GM23338 (cell line): Measurements from ENCODE around the gene ZFR. TPM values are rescaled to one million over a fixed set of nuclear protein-coding genes. Genes with fewer than 3 reads are reported as not detected.

ENCODE experiments used
- ATAC-seq: fragments of 200-7000 bp; cut with Tn5 transposase; 3 replicates; pipeline ENCODE4 v1.9.1; 2020
- DNase-seq: peaks from one replicate; pipeline ENCODE4 v3.0.0-alpha.2; 2015; ENCODE audit warnings: low spot score
- H2AFZ ChIP-seq: fragments of 200-600 bp; sonication (generic); 2 replicates; pipeline ENCODE4 v1.8.0; 2016; ENCODE audit warnings: antibody characterized with exemption, mild to moderate bottlenecking, moderate library complexity
- H3F3A ChIP-seq: fragments of 200-600 bp; sonication (generic); replicated peaks from 2 replicates; pipeline ENCODE4 v1.8.0; 2017; ENCODE audit warnings: antibody characterized with exemption, mixed run types, low read depth
- H3K27ac ChIP-seq: fragments of 200-600 bp; sonication (generic); 2 replicates; pipeline ENCODE4 v1.6.1; 2016; ENCODE audit warnings: low read depth
- H3K27me3 ChIP-seq: fragments of 200-600 bp; sonication (generic); 2 replicates; pipeline ENCODE4 v1.8.0; 2016; ENCODE audit warnings: mild to moderate bottlenecking, mixed run types, moderate library complexity; ENCODE audit not compliant: insufficient read depth
- H3K36me3 ChIP-seq: fragments of 200-600 bp; sonication (generic); 2 replicates; pipeline ENCODE4 v1.8.0; 2016; ENCODE audit warnings: mild to moderate bottlenecking; ENCODE audit not compliant: insufficient read depth
- H3K4me1 ChIP-seq: fragments of 200-600 bp; sonication (generic); 2 replicates; pipeline ENCODE4 v1.8.0; 2016; ENCODE audit warnings: mild to moderate bottlenecking, moderate library complexity; ENCODE audit not compliant: insufficient read depth
- H3K4me2 ChIP-seq: fragments of 200-600 bp; sonication (generic); 2 replicates; pipeline ENCODE4 v1.7.1; 2017; ENCODE audit warnings: mixed run types
- H3K4me3 ChIP-seq: fragments of 200-600 bp; sonication (generic); 2 replicates; pipeline ENCODE4 v1.6.1; 2016; ENCODE audit warnings: mixed run types
- H3K79me2 ChIP-seq: fragments of 200-600 bp; sonication (generic); replicated peaks from 2 replicates; pipeline ENCODE4 v1.8.0; 2017; ENCODE audit warnings: mild to moderate bottlenecking; ENCODE audit not compliant: insufficient read depth
- H3K9me2 ChIP-seq: fragments of 200-600 bp; sonication (generic); 2 replicates; pipeline ENCODE4 v1.8.0; 2017; ENCODE audit not compliant: insufficient read depth
- H4K20me1 ChIP-seq: fragments of 200-600 bp; sonication (generic); replicated peaks from 2 replicates; pipeline ENCODE4 v1.8.0; 2017; ENCODE audit warnings: mild to moderate bottlenecking; ENCODE audit not compliant: insufficient read depth
- H3K27ac Mint-ChIP-seq: 2 replicates; pipeline ENCODE4 v1.8.0; 2020; ENCODE audit warnings: inconsistent platforms, mild to moderate bottlenecking, moderate library complexity, mixed read lengths
- H3K27me3 Mint-ChIP-seq: 3 replicates; pipeline ENCODE4 v1.8.0; 2022; ENCODE audit warnings: low read depth, mild to moderate bottlenecking, moderate library complexity, mixed read lengths, inconsistent platforms; ENCODE audit not compliant: insufficient read depth, poor library complexity
- H3K36me3 Mint-ChIP-seq: 3 replicates; pipeline ENCODE4 v1.8.0; 2021; ENCODE audit warnings: low read depth, mild to moderate bottlenecking, inconsistent platforms, moderate library complexity, mixed read lengths
- H3K4me1 Mint-ChIP-seq: 3 replicates; pipeline ENCODE4 v1.8.0; 2020; ENCODE audit warnings: mild to moderate bottlenecking, inconsistent platforms, mixed read lengths
- H3K4me3 Mint-ChIP-seq: 3 replicates; pipeline ENCODE4 v1.8.0; 2021; ENCODE audit warnings: moderate library complexity, mild to moderate bottlenecking, inconsistent platforms, mixed read lengths
- H3K9me3 Mint-ChIP-seq: 3 replicates; pipeline ENCODE4 v1.8.0; 2020; ENCODE audit warnings: moderate library complexity, mild to moderate bottlenecking, inconsistent platforms, mixed read lengths
- ETS1 ChIP-seq: IDR thresholded peaks from 2 replicates; pipeline ENCODE4 v1.6.1; 2016; ENCODE audit warnings: antibody characterized with exemption
- REST ChIP-seq: IDR thresholded peaks from one replicate; pipeline ENCODE4 v1.6.1; 2018; ENCODE audit warnings: antibody characterized with exemption; ENCODE audit not compliant: unreplicated experiment
- ZNF331 ChIP-seq: fragments of 250-450 bp; sonication (Bioruptor Pico); IDR thresholded peaks from 2 replicates; pipeline ENCODE4 v1.5.0; 2020; ENCODE audit warnings: low read depth, mild to moderate bottlenecking, moderate library complexity
- polyA plus RNA-seq: library from polyadenylated mRNA; unstranded; fragments of >200 nt; fragmentation: Nextera tagmentation; extraction: Ambion mirVana; gene quantifications from 2 replicates; pipeline ENCODE4 v1.2.1, GENCODE V29; 2016
- total RNA-seq: library from RNA; depleted of rRNA; stranded (reverse); fragments of >200 nt; shearing (Covaris generic); gene quantifications from 2 replicates; pipeline ENCODE4 v1.2.3, GENCODE V29; 2014
- TF ChIP-seq, protein P1 (sequence below), 2 experiments: fragments of 200-600 bp in 1 of 2; sonication (generic) in 1 of 2; conservative IDR thresholded peaks; 2 replicates each; pipeline versions ENCODE4 v1.5.1 to v1.6.1; 2016 to 2017; ENCODE audit warnings: antibody characterized with exemption in 2 of 2, low read depth in 2 of 2, mild to moderate bottlenecking in 2 of 2, moderate library complexity in 1 of 2

Gene ZFR
- total and polyA plus RNA-seq, 2 experiments from 2014 or later, result 92.4 to 103 TPM

DNA sequence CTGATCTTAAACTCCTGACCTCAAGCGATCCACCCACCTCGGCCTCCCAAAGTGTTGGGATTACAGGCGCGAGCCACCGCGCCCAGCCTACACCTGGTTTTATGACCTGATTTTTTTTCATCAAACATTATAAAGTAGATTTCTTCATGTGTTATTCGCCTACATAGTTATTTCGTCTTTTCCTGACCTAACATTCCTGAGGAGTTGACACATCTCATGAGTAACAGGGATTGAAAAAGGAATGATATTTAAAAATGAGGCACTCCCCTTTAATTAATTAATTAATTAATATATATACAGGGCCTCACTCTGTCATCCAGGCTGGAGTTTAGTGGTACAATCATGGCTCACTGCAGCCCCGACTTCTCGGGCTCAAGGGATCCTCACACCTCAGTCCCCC, 111.6 kb downstream of the ZFR start:
- H3K27me3 ChIP-seq, result no peaks in the 10 kb centered on the region
- no peak overlapping the region for H3K4me3 ChIP-seq
- ATAC-seq, result no peak

More for the DNA sequence above, 111.6 kb downstream of the ZFR start:
- H3K79me2 ChIP-seq, result no peaks in the 10 kb centered on the region
- no peak overlapping the region for H3K4me2 ChIP-seq
- no peak overlapping the region for H3K4me3 Mint-ChIP-seq
- TF ChIP-seq, protein P1, sequence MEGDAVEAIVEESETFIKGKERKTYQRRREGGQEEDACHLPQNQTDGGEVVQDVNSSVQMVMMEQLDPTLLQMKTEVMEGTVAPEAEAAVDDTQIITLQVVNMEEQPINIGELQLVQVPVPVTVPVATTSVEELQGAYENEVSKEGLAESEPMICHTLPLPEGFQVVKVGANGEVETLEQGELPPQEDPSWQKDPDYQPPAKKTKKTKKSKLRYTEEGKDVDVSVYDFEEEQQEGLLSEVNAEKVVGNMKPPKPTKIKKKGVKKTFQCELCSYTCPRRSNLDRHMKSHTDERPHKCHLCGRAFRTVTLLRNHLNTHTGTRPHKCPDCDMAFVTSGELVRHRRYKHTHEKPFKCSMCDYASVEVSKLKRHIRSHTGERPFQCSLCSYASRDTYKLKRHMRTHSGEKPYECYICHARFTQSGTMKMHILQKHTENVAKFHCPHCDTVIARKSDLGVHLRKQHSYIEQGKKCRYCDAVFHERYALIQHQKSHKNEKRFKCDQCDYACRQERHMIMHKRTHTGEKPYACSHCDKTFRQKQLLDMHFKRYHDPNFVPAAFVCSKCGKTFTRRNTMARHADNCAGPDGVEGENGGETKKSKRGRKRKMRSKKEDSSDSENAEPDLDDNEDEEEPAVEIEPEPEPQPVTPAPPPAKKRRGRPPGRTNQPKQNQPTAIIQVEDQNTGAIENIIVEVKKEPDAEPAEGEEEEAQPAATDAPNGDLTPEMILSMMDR (conservative IDR thresholded peaks at IDR 0.05; ENCODE audit: low read depth in 2 of 2), result no peak
- TF ChIP-seq REST (no peak), ZNF331 (no peak), ETS1 (no peak)
- H2AFZ ChIP-seq, result no peak overlapping the region
- H3K27ac Mint-ChIP-seq, result no peak overlapping the region
- DNase-seq, result no peak
- H3K9me3 Mint-ChIP-seq, result peaks cover 35% of the 10 kb centered on the region
- H3K36me3 ChIP-seq, result no peaks in the 10 kb centered on the region
- peaks cover 12% of the 10 kb centered on the region for H3K27me3 Mint-ChIP-seq
- no peak overlapping the region for H3K27ac ChIP-seq
- no peaks in the 10 kb centered on the region for H4K20me1 ChIP-seq
- peaks cover 7% of the 10 kb centered on the region; the same call in 2 of the 3 replicates for H3K36me3 Mint-ChIP-seq
- peaks cover 9% of the 10 kb centered on the region; the same call in 1 of the 3 replicates for H3K4me1 Mint-ChIP-seq
- H3F3A ChIP-seq, result no peaks in the 10 kb centered on the region
- no peaks in the 10 kb centered on the region for H3K4me1 ChIP-seq
- H3K9me2 ChIP-seq, result no peaks in the 10 kb centered on the region
